H9 (cell line): ENCODE results near the gene C12orf56. TPM values are rescaled to one million over a fixed set of nuclear protein-coding genes. Genes with fewer than 3 reads are reported as not detected.
A peak's percentile ranks its signal among the peaks of the same experiment; 100 is the strongest.

ENCODE experiments used
- DNase-seq: peaks from one replicate; pipeline ENCODE4 v3.0.0-alpha.2; 2017
- H2AFZ ChIP-seq: one replicate; pipeline ENCODE4 v1.6.1; 2013; ENCODE audit warnings: mild to moderate bottlenecking, low read length, control low read depth, moderate library complexity
- H2AK5ac ChIP-seq: 2 replicates; pipeline ENCODE4 v1.6.1; 2013; ENCODE audit warnings: low read length, control low read depth, mixed read lengths; ENCODE audit not compliant: insufficient read length
- H2BK120ac ChIP-seq: one replicate; pipeline ENCODE4 v1.6.1; 2013; ENCODE audit warnings: low read depth, mild to moderate bottlenecking, low read length, control low read depth, inconsistent platforms; ENCODE audit not compliant: poor library complexity, severe bottlenecking
- H2BK12ac ChIP-seq: 2 replicates; pipeline ENCODE4 v1.6.1; 2013; ENCODE audit warnings: low read length, control low read depth, mixed read lengths, low read depth; ENCODE audit not compliant: insufficient read length
- H2BK15ac ChIP-seq: 2 replicates; pipeline ENCODE4 v1.6.1; 2013; ENCODE audit warnings: low read depth, low read length, control low read depth
- H2BK20ac ChIP-seq: one replicate; pipeline ENCODE4 v1.6.1; 2013; ENCODE audit warnings: low read depth, mild to moderate bottlenecking, low read length, control low read depth, inconsistent platforms; ENCODE audit not compliant: poor library complexity, severe bottlenecking
- H2BK5ac ChIP-seq: 2 replicates; pipeline ENCODE4 v1.6.1; 2013; ENCODE audit warnings: low read length, control low read depth, mixed read lengths; ENCODE audit not compliant: insufficient read length
- H3K14ac ChIP-seq: 2 replicates; pipeline ENCODE4 v1.6.1; 2013; ENCODE audit warnings: low read length, control low read depth; ENCODE audit not compliant: insufficient read depth
- H3K18ac ChIP-seq: 2 replicates; pipeline ENCODE4 v1.6.1; 2013; ENCODE audit warnings: low read depth, mild to moderate bottlenecking, mixed read lengths, low read length, control low read depth; ENCODE audit not compliant: insufficient read length
- H3K23ac ChIP-seq: 2 replicates; pipeline ENCODE4 v1.6.1; 2013; ENCODE audit warnings: low read length, control low read depth, mixed read lengths, low read depth; ENCODE audit not compliant: insufficient read length
- H3K23me2 ChIP-seq: 2 replicates; pipeline ENCODE4 v1.6.1; 2013; ENCODE audit warnings: low read depth, mild to moderate bottlenecking, mixed read lengths, low read length, control low read depth; ENCODE audit not compliant: insufficient read length, poor library complexity, severe bottlenecking
- H3K27ac ChIP-seq: 2 replicates; pipeline ENCODE4 v1.5.1; 2013; ENCODE audit warnings: low read length, control low read depth, mixed read lengths, low read depth; ENCODE audit not compliant: insufficient read length
- H3K27me3 ChIP-seq: 2 replicates; pipeline ENCODE4 v1.6.1; 2013; ENCODE audit warnings: low read length, control low read depth, inconsistent platforms; ENCODE audit not compliant: insufficient read depth
- H3K4ac ChIP-seq: 2 replicates; pipeline ENCODE4 v1.6.1; 2013; ENCODE audit warnings: low read depth, mild to moderate bottlenecking, control low read depth, inconsistent platforms, low read length, moderate library complexity
- H3K4me1 ChIP-seq: 2 replicates; pipeline ENCODE4 v1.6.1; 2013; ENCODE audit warnings: low read length, control low read depth, inconsistent platforms; ENCODE audit not compliant: insufficient read depth
- H3K4me2 ChIP-seq: 2 replicates; pipeline ENCODE4 v1.6.1; 2013; ENCODE audit warnings: low read length, control low read depth, mixed read lengths; ENCODE audit not compliant: insufficient read length, insufficient read depth
- H3K56ac ChIP-seq: 2 replicates; pipeline ENCODE4 v1.6.1; 2013; ENCODE audit warnings: low read depth, mild to moderate bottlenecking, mixed read lengths, low read length, control low read depth; ENCODE audit not compliant: insufficient read length
- H3K79me1 ChIP-seq: 2 replicates; pipeline ENCODE4 v1.6.1; 2013; ENCODE audit warnings: low read depth, mild to moderate bottlenecking, moderate library complexity, low read length, control low read depth, inconsistent platforms; ENCODE audit not compliant: insufficient read depth, poor library complexity, severe bottlenecking
- H3K79me2 ChIP-seq: 2 replicates; pipeline ENCODE4 v1.6.1; 2013; ENCODE audit warnings: low read length, control low read depth, inconsistent platforms; ENCODE audit not compliant: insufficient read depth
- H3K9ac ChIP-seq: 2 replicates; pipeline ENCODE4 v1.6.1; 2013; ENCODE audit warnings: low read length, control low read depth, mixed read lengths; ENCODE audit not compliant: insufficient read length; ENCODE audit errors: extremely low read depth
- H3K9me3 ChIP-seq: one replicate; pipeline ENCODE4 v1.6.1; 2013; ENCODE audit warnings: low read depth, low read length, inconsistent platforms; ENCODE audit not compliant: control insufficient read depth
- H3T11ph ChIP-seq: one replicate; pipeline ENCODE4 v1.6.1; 2013; ENCODE audit warnings: mild to moderate bottlenecking, low read length, control low read depth, inconsistent platforms
- H4K20me1 ChIP-seq: one replicate; pipeline ENCODE4 v1.6.1; 2013; ENCODE audit not compliant: control insufficient read depth, insufficient read length, insufficient read depth
- H4K5ac ChIP-seq: 2 replicates; pipeline ENCODE4 v1.6.1; 2013; ENCODE audit warnings: low read depth, mild to moderate bottlenecking, mixed read lengths, low read length, control low read depth; ENCODE audit not compliant: insufficient read length
- H4K8ac ChIP-seq: replicated peaks from 2 replicates; pipeline ENCODE4 v1.6.1; 2013; ENCODE audit warnings: low read length, control low read depth, mixed read lengths, low read depth; ENCODE audit not compliant: insufficient read length
- H4K91ac ChIP-seq: 2 replicates; pipeline ENCODE4 v1.6.1; 2013; ENCODE audit warnings: low read depth, mild to moderate bottlenecking, moderate library complexity, mixed read lengths, low read length, control low read depth; ENCODE audit not compliant: insufficient read length
- H3K27ac Mint-ChIP-seq, 3 experiments: 2 replicates in 2 of 3; 3 replicates in 1 of 3; pipeline ENCODE4 v1.8.0; 2020 to 2021; ENCODE audit warnings: mixed read lengths in 3 of 3, mild to moderate bottlenecking in 1 of 3, moderate library complexity in 1 of 3
- H3K27me3 Mint-ChIP-seq: 2 replicates; pipeline ENCODE4 v1.8.0; 2021; ENCODE audit warnings: low read depth, mild to moderate bottlenecking, moderate library complexity, mixed read lengths
- H3K36me3 Mint-ChIP-seq, 3 experiments: 2 replicates in 2 of 3; 3 replicates in 1 of 3; pipeline ENCODE4 v1.8.0; 2020 to 2021; ENCODE audit warnings: low read depth in 3 of 3, mixed read lengths in 3 of 3; ENCODE audit not compliant: insufficient read depth in 1 of 3
- H3K4me1 Mint-ChIP-seq, 2 experiments: 2 replicates each; pipeline ENCODE4 v1.8.0; 2020; ENCODE audit warnings: mixed read lengths in 2 of 2
- H3K4me3 Mint-ChIP-seq, 2 experiments: 2 replicates in 1 of 2; 3 replicates in 1 of 2; pipeline ENCODE4 v1.8.0; 2020 to 2021; ENCODE audit warnings: mild to moderate bottlenecking in 2 of 2, mixed read lengths in 2 of 2, moderate library complexity in 1 of 2
- H3K9me3 Mint-ChIP-seq, 2 experiments: 2 replicates in 1 of 2; 3 replicates in 1 of 2; pipeline ENCODE4 v1.8.0; 2020; ENCODE audit warnings: mild to moderate bottlenecking in 2 of 2, mixed read lengths in 2 of 2, moderate library complexity in 1 of 2
- CTCF ChIP-seq: fragments of 200-600 bp; sonication (generic); conservative IDR thresholded peaks from 3 replicates; pipeline ENCODE4 v1.8.0; 2021; ENCODE audit warnings: antibody characterized with exemption, mild to moderate bottlenecking
- WGBS: extraction: QIAGEN DNeasy Blood & Tissue Kit; methylation state at CpG from one replicate; pipeline ENCODE4 v1.1.7; 2013; ENCODE audit warnings: missing lambda C conversion rate, low lambda C conversion rate, mixed read lengths; ENCODE audit not compliant: insufficient read length; ENCODE audit errors: extremely low coverage; 5-methylcytosine and 5-hydroxymethylcytosine counted together
- total RNA-seq: library from RNA; stranded (reverse); gene quantifications from 2 replicates; pipeline ENCODE4 v1.2.1, GENCODE V29; 2021

Gene C12orf56
- total RNA-seq, 1 experiment from 2014 or later: 2.2 TPM

- Histone ChIP-seq H3K56ac (no peak overlapping the region), H3T11ph (no peak overlapping the region), H3K4ac (no peak overlapping the region), H2BK15ac (no peak overlapping the region), H3K23ac (no peak overlapping the region), H3K4me2 (no peak overlapping the region), H4K5ac (no peak overlapping the region), H3K79me1 (no peaks in the 10 kb centered on the region), H3K23me2 (no peaks in the 10 kb centered on the region), H2AFZ (no peak overlapping the region), H3K27ac (no peak overlapping the region), H3K9me3 (no peaks in the 10 kb centered on the region), H3K9ac (no peak overlapping the region), H3K14ac (no peak overlapping the region), H4K91ac (no peak overlapping the region), H2BK20ac (no peak overlapping the region), H4K8ac (no peak overlapping the region), H2BK120ac (no peak overlapping the region), H2BK12ac (no peak overlapping the region), H3K4me1 (no peaks in the 10 kb centered on the region), H2AK5ac (no peak overlapping the region), H2BK5ac (no peak overlapping the region), H3K27me3 (no peaks in the 10 kb centered on the region), H3K18ac (no peak overlapping the region), H3K79me2 (no peaks in the 10 kb centered on the region), H4K20me1 (no peaks in the 10 kb centered on the region)
- Mint-ChIP-seq H3K27ac (0 out of 7 replicates have a peak overlapping the region, but pooled peaks of 1 of the 3 experiments have one; percentile 11), H3K4me3 (no peak overlapping the region), H3K27me3 (no peaks in the 10 kb centered on the region), H3K4me1 (no peaks in the 10 kb centered on the region), H3K36me3 (no peaks in the 10 kb centered on the region; a peak in 1 of 7 replicates), H3K9me3 (no peaks in the 10 kb centered on the region)
- DNase-seq: no peak
- no peak for TF ChIP-seq CTCF
- WGBS: no CpG with 5 or more reads among the region's 4 CpGs
Observed at GRCh38 chr12:64311877-64312276, 78.7 kb downstream of the C12orf56 start.
